Loucy (cell line): ENCODE measurements around the gene EIF4H.

Experiments
- H2AFZ ChIP-seq: fragments of 200-600 bp; sonication (generic); 2 replicates; pipeline ENCODE4 v1.6.0; 2016; ENCODE audit warnings: antibody characterized with exemption, mild to moderate bottlenecking, low read length, moderate library complexity
- H3F3A ChIP-seq: fragments of 200-600 bp; 2 replicates; pipeline ENCODE4 v1.6.0; 2016; ENCODE audit warnings: antibody characterized with exemption, low read depth, mild to moderate bottlenecking
- H3K27me3 ChIP-seq: fragments of 200-600 bp; sonication (generic); 2 replicates; pipeline ENCODE4 v1.6.1; 2014; ENCODE audit warnings: low read length, mild to moderate bottlenecking; ENCODE audit not compliant: insufficient read depth, poor library complexity, severe bottlenecking
- H3K36me3 ChIP-seq: fragments of 200-600 bp; sonication (generic); 2 replicates; pipeline ENCODE4 v1.6.1; 2016; ENCODE audit warnings: low read length; ENCODE audit not compliant: insufficient read depth
- H3K4me1 ChIP-seq: fragments of 200-600 bp; sonication (generic); 2 replicates; pipeline ENCODE4 v1.5.1; 2014; ENCODE audit warnings: low read length, mild to moderate bottlenecking; ENCODE audit not compliant: insufficient read depth, poor library complexity, severe bottlenecking
- H3K4me2 ChIP-seq: fragments of 200-600 bp; sonication (generic); 2 replicates; pipeline ENCODE4 v1.6.0; 2014; ENCODE audit warnings: antibody characterized with exemption, low read length, low read depth, mild to moderate bottlenecking; ENCODE audit not compliant: poor library complexity, severe bottlenecking
- H3K4me3 ChIP-seq: fragments of 200-600 bp; sonication (generic); 2 replicates; pipeline ENCODE4 v1.5.1; 2014; ENCODE audit warnings: low read length, mild to moderate bottlenecking, mixed read lengths; ENCODE audit not compliant: poor library complexity, severe bottlenecking
- H3K79me2 ChIP-seq: fragments of 200-600 bp; sonication (generic); 2 replicates; pipeline ENCODE4 v1.6.1; 2014; ENCODE audit warnings: low read length; ENCODE audit not compliant: insufficient read depth
- H3K9ac ChIP-seq: fragments of 200-600 bp; sonication (generic); 2 replicates; pipeline ENCODE4 v1.6.0; 2014; ENCODE audit warnings: mild to moderate bottlenecking, low read depth, low read length, moderate library complexity; ENCODE audit not compliant: poor library complexity, severe bottlenecking
- H3K9me2 ChIP-seq: fragments of 200-600 bp; sonication (generic); replicated peaks from 2 replicates; pipeline ENCODE4 v1.6.1; 2016; ENCODE audit warnings: low read depth, low read length, mixed read lengths
- H3K9me3 ChIP-seq: fragments of 200-600 bp; sonication (generic); 2 replicates; pipeline ENCODE4 v1.6.1; 2014; ENCODE audit warnings: mild to moderate bottlenecking, antibody characterized with exemption, low read length, low read depth; ENCODE audit not compliant: insufficient read depth
- H4K20me1 ChIP-seq: fragments of 200-600 bp; sonication (generic); 2 replicates; pipeline ENCODE4 v1.6.0; 2014; ENCODE audit warnings: antibody characterized with exemption, low read length, mild to moderate bottlenecking; ENCODE audit not compliant: insufficient read depth, poor library complexity, severe bottlenecking
- EZH2phosphoT487 ChIP-seq: fragments of 200-600 bp; IDR thresholded peaks from 2 replicates; pipeline ENCODE4 v1.6.1; 2018; ENCODE audit warnings: antibody characterized with exemption, mild to moderate bottlenecking, moderate library complexity, borderline replicate concordance
- TF ChIP-seq, protein P1 (sequence below): fragments of 200-600 bp; sonication (generic); conservative IDR thresholded peaks from 2 replicates; pipeline ENCODE4 v1.5.1; 2014; ENCODE audit warnings: mild to moderate bottlenecking, antibody characterized with exemption, low read length

Gene EIF4H

DNA sequence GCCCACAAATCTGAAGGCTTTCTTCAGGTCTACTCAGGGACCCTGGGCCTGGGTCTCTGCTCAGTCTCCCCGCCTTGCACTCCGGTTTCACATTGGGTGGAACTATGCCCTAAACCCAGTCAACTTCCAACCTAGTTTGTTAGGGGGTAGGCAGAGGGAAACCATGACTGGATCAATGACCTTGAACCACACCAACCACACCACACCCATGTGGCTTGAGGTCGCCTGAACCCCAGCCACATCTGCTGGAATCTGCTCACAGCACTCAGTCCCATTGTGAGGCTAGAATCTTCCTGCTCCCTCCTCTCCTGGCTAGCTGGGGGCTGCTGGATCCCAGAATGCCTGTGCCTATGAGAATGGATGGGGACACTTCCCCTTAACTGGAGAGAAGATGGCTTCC is 62.1 kb downstream of the EIF4H start:
- Histone ChIP-seq H3K36me3 (peaks cover 82% of the 10 kb centered on the region; the same call in 1 of the 2 replicates), H4K20me1 (no peaks in the 10 kb centered on the region), H3K4me2 (no peak overlapping the region), H3K9me2 (no peaks in the 10 kb centered on the region), H3K4me3 (no peak overlapping the region), H2AFZ (no peak overlapping the region), H3K27me3 (no peaks in the 10 kb centered on the region), H3K9me3 (no peaks in the 10 kb centered on the region), H3K9ac (no peak overlapping the region), H3F3A (no peaks in the 10 kb centered on the region), H3K79me2 (no peaks in the 10 kb centered on the region), H3K4me1 (peaks cover 14% of the 10 kb centered on the region)
- TF ChIP-seq EZH2phosphoT487 = no peak
- TF ChIP-seq, protein P1, sequence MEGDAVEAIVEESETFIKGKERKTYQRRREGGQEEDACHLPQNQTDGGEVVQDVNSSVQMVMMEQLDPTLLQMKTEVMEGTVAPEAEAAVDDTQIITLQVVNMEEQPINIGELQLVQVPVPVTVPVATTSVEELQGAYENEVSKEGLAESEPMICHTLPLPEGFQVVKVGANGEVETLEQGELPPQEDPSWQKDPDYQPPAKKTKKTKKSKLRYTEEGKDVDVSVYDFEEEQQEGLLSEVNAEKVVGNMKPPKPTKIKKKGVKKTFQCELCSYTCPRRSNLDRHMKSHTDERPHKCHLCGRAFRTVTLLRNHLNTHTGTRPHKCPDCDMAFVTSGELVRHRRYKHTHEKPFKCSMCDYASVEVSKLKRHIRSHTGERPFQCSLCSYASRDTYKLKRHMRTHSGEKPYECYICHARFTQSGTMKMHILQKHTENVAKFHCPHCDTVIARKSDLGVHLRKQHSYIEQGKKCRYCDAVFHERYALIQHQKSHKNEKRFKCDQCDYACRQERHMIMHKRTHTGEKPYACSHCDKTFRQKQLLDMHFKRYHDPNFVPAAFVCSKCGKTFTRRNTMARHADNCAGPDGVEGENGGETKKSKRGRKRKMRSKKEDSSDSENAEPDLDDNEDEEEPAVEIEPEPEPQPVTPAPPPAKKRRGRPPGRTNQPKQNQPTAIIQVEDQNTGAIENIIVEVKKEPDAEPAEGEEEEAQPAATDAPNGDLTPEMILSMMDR = no peak

DNA sequence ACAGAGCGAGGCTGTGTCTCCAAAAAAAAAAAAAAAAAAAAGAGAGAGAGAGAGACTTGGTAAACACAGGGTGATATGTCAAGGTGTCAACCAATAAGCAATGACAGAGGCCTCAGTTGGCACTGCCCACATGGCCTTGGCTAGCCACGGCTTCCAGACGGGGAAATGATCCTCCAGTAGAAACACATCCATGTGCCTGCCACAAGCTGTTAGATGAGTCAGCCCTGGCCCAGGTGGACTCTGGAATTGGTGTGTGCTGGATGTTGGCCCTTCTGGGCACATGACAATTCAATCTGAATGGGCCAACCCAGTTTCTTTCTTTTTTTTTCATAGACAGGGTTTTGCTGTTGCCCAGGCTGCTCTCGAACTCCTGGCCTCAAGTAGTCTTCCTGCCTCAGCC is 66.3 kb downstream of the EIF4H start:
- no peak overlapping the region for H3K4me3 ChIP-seq
- peaks cover 84% of the 10 kb centered on the region; the same call in 1 of the 2 replicates for H3K36me3 ChIP-seq
- no peak for TF ChIP-seq EZH2phosphoT487
- TF ChIP-seq, protein P1 = no peak

DNA sequence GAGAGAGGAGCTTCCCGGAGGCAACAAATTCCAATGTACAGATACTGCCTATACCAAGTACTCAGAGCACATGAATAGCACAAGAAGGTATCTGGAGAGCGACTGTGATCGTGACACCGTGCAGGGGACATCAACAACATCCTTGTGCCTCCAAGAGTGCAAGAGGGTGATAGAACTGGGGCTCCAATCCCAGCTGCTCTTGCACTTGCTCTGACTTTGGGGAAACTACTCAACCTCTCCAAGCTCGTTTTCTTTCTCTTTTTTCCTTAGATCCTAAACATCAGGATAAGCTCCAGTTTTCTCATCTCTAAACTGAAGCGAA is 67.9 kb downstream of the EIF4H start:
- Histone ChIP-seq H3K9ac (no peak overlapping the region), H3K4me2 (peak overlapping the region; percentile 20), H3K79me2 (peaks cover 10% of the 10 kb centered on the region; the same call in 1 of the 2 replicates), H3K4me1 (peaks cover 6% of the 10 kb centered on the region), H3K4me3 (no peak overlapping the region), H2AFZ (no peak overlapping the region), H3K9me3 (no peaks in the 10 kb centered on the region), H3F3A (no peaks in the 10 kb centered on the region), H3K27me3 (no peaks in the 10 kb centered on the region), H3K9me2 (no peaks in the 10 kb centered on the region), H3K36me3 (peaks cover 73% of the 10 kb centered on the region; the same call in 1 of the 2 replicates), H4K20me1 (no peaks in the 10 kb centered on the region)
- TF ChIP-seq EZH2phosphoT487 = no peak
- TF ChIP-seq, protein P1 = no peak

More for the DNA sequence above, 66.3 kb downstream of the EIF4H start:
- no peaks in the 10 kb centered on the region for H3K27me3 ChIP-seq
- H3K9me3 ChIP-seq = no peaks in the 10 kb centered on the region
- peaks cover 9% of the 10 kb centered on the region; the same call in 1 of the 2 replicates for H3K79me2 ChIP-seq
- no peaks in the 10 kb centered on the region for H4K20me1 ChIP-seq
- H3K9ac ChIP-seq = no peak overlapping the region
- no peaks in the 10 kb centered on the region for H3K9me2 ChIP-seq
- no peak overlapping the region for H3K4me2 ChIP-seq
- H3F3A ChIP-seq = no peaks in the 10 kb centered on the region
- H3K4me1 ChIP-seq = peaks cover 8% of the 10 kb centered on the region
- H2AFZ ChIP-seq = no peak overlapping the region
